Measurements from ENCODE around the gene SMIM21. TPM values are rescaled to one million over a fixed set of nuclear protein-coding genes. Genes with fewer than 3 reads are reported as not detected.

The SMIM21 gene
- total RNA-seq, 1 donor from 2014 or later, result not detected

DNA sequence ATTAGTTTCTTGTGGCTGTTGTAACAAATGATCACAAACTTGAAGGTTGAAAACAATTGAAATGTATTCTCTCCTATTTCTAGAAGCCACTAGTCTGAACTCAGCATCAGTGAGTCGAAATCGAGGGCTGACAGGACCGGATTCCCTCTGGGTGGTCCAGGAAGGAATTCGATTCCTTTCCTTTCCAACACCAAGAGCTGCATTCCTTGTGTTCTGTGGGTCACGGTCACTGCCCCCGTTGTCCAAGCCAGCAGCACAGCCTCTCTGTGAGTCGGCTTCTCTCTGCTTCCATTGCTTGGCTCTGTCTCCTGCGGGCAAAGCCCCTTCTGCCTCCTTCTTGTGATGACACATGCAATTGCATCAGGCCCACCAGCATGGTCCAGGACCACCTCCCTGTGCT, 67.3 kb downstream of the SMIM21 start:
- H3K27me3 Mint-ChIP-seq, result peaks cover 6% of the 10 kb centered on the region
- H3K36me3 Mint-ChIP-seq, result peaks cover 6% of the 10 kb centered on the region
- H3K4me1 Mint-ChIP-seq (ENCODE audit: unreplicated experiment), result peaks cover 14% of the 10 kb centered on the region
- no peak for DNase-seq (ENCODE audit: extremely low spot score, unreplicated experiment)
- no peak overlapping the region for H3K27ac Mint-ChIP-seq
- H3K9me3 Mint-ChIP-seq, result peaks cover 14% of the 10 kb centered on the region
- TF ChIP-seq, protein P1, sequence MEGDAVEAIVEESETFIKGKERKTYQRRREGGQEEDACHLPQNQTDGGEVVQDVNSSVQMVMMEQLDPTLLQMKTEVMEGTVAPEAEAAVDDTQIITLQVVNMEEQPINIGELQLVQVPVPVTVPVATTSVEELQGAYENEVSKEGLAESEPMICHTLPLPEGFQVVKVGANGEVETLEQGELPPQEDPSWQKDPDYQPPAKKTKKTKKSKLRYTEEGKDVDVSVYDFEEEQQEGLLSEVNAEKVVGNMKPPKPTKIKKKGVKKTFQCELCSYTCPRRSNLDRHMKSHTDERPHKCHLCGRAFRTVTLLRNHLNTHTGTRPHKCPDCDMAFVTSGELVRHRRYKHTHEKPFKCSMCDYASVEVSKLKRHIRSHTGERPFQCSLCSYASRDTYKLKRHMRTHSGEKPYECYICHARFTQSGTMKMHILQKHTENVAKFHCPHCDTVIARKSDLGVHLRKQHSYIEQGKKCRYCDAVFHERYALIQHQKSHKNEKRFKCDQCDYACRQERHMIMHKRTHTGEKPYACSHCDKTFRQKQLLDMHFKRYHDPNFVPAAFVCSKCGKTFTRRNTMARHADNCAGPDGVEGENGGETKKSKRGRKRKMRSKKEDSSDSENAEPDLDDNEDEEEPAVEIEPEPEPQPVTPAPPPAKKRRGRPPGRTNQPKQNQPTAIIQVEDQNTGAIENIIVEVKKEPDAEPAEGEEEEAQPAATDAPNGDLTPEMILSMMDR (conservative IDR thresholded peaks at IDR 0.05), result no peak
- no peak overlapping the region for H3K4me3 Mint-ChIP-seq

Other genes with a start within 250 kb of the SMIM21 start
- 25.4 and 86.7 TPM in 2 replicates for gene PTGR3, start 218.6 kb downstream of the SMIM21 start, total RNA-seq (ENCODE audit: low replicate concordance)
- gene TSHZ1, start 216.9 kb downstream of the SMIM21 start, total RNA-seq (ENCODE audit: low replicate concordance), result 21.8 and 79.9 TPM in 2 replicates